ENCODE measurements around the gene LCN15.
"Not testable (repeated sequence)": the region's sequence is repeated elsewhere in the genome, so short reads cannot be mapped to it uniquely, and the experiment has no call there.

LCN15 gene

GRCh38 chr9:136714893-136715274 lies 49.4 kb downstream of the LCN15 start:
- H3K4me3 ChIP-seq (ENCODE audit: low read depth, low read length): no peak overlapping the region
- TF ChIP-seq, protein P1, sequence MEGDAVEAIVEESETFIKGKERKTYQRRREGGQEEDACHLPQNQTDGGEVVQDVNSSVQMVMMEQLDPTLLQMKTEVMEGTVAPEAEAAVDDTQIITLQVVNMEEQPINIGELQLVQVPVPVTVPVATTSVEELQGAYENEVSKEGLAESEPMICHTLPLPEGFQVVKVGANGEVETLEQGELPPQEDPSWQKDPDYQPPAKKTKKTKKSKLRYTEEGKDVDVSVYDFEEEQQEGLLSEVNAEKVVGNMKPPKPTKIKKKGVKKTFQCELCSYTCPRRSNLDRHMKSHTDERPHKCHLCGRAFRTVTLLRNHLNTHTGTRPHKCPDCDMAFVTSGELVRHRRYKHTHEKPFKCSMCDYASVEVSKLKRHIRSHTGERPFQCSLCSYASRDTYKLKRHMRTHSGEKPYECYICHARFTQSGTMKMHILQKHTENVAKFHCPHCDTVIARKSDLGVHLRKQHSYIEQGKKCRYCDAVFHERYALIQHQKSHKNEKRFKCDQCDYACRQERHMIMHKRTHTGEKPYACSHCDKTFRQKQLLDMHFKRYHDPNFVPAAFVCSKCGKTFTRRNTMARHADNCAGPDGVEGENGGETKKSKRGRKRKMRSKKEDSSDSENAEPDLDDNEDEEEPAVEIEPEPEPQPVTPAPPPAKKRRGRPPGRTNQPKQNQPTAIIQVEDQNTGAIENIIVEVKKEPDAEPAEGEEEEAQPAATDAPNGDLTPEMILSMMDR (IDR thresholded peaks at IDR 0.05; ENCODE audit: low read depth, low read length, missing control alignments): no peak
- no peak for DNase-seq (ENCODE audit: low read depth)
- in situ Hi-C loops (cut with HindIII; ENCODE audit: low sequenced_read_pairs): loop anchor here (5.0 kb wide), 1 partner anchor 52 kb away; no protein-coding TSS in a partner anchor

DNA sequence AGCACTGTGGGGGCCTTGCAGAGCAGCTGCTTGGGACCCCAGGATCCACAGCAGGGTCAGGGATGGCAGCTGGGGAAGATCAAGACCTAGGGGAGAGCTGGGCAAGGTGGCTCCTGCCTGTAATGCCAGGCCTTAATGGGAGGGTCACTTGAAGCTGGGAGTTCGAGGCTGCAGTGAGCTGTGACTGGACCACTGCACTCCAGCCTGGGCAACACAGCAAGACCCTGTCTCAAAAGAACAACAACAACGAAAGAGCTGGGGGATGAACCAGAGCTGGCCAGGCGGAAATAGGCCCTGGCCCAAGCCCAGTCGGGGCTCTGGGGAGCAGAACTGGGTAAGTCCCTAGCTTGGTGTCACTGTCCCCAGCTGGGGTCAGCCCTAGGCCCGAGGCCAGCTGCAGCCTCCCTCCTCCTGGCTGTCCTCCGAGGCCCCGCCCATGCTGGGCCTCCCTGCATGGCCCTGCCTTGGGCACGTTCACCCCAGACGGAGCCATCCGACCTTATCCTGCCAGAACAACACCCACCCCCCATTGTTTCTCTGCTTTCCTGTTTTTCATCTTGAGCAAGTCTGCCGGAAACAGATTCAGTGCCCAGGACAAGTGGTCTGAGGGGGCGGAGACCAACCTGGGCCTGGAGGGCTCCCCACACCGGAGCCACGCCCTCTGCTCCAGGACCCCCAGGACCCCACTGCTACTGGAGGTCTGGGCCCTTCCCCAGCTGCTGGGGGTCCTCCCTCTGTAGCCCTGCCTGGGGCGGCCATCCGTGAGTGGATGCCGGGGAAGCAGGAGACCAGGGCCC lies 50.0 kb downstream of the LCN15 start:
- in situ Hi-C loops (cut with HindIII; ENCODE audit: low sequenced_read_pairs): loop anchor here (5.0 kb wide), 1 partner anchor 53 kb away; no protein-coding TSS in a partner anchor
- no peak overlapping the region for H3K4me3 ChIP-seq (ENCODE audit: low read depth, low read length)
- TF ChIP-seq, protein P1 (IDR thresholded peaks at IDR 0.05; ENCODE audit: low read depth, low read length, missing control alignments): no peak
- DNase-seq (ENCODE audit: low read depth): no peak

DNA sequence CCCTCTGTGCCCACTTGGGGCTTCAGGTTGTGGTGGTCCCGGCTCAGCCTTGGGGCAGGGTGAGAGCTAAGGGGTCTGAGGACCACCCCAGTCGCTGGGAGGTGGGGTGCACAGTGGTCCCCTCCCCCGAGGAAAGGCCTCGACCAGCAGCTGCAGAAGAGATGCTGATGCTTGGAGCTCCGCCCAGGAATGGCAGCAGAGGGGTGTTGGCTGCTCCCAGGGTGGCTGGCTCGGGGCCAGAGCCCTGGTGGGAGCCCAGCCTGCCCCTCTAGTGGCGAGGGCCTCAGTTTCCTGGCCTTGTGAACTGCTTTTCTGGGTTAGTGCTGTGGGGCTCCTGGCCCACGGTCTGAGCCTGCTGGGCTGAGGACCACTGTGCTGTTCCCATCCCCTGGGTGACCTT lies 50.8 kb downstream of the LCN15 start:
- H3K4me3 ChIP-seq (ENCODE audit: low read depth, low read length): peak overlapping the region; percentile 47
- no peak for DNase-seq (ENCODE audit: low read depth)
- TF ChIP-seq, protein P1 (IDR thresholded peaks at IDR 0.05; ENCODE audit: low read depth, low read length, missing control alignments): no peak
- in situ Hi-C loops (cut with HindIII; ENCODE audit: low sequenced_read_pairs): loop anchor here (5.0 kb wide), 1 partner anchor 54 kb away; no protein-coding TSS in a partner anchor

GRCh38 chr9:136712690-136713544 lies 51.4 kb downstream of the LCN15 start:
- TF ChIP-seq, protein P1 (IDR thresholded peaks at IDR 0.05; ENCODE audit: low read depth, low read length, missing control alignments): no peak
- in situ Hi-C loops (cut with HindIII; ENCODE audit: low sequenced_read_pairs): loop anchor here (5.0 kb wide), 1 partner anchor 54 kb away; no protein-coding TSS in a partner anchor
- peak overlapping the region; percentile 47 for H3K4me3 ChIP-seq (ENCODE audit: low read depth, low read length)

DNA sequence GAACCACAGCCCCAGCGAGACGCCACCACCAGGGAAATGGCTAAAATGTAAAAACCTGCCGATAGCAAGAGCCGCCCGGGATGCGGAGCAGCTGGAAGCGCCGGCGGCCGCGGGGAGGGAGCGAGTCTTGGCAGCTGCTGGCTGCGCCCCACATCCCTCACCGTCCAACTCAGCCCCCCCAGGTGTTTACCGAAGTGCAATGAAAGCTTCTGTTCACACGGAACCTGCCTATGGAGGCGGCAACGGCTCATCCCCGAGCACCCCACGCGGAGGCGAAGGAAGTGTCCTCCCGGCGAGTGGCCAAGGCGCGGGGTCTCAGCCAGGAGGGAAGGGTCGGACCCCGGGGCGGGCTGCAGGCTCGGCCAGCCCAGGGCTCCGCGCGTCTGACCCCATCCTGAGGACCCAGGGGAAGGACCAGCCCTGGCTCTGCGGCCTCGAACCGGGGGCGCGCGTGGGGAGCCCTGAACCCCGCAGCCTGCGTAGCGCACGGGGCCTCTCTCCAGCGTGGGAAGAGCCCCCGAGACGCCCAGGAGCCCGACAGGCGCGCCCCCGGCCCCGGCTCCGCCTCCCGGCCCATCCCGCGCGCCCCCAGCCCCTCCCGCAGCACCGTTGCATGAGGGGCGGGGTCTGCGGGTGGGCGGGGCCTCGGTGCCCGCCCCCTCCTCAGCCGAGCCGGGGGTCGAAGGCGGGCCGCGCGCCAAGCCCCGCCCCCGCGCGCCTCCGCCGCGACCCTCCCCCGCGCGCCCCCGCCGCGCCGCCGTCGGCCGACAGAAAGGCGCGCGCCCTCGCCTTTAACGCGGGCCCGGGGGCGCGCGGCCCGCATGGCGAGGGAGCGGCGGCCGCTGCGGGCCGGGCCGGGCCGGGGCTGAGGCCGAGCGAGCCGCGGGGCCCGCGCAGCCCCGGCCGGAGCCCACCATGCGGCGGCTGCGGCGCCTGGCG lies 52.3 kb downstream of the LCN15 start, which contains the start of gene DIPK1B:
Gene DIPK1B, plus strand, starts transcription at position 822 of the 939 bp plus-strand sequence. Its CDS starts 94 bp downstream, at position 916.
- DNase-seq (ENCODE audit: low read depth): no peak
- in situ Hi-C loops (cut with HindIII; ENCODE audit: low sequenced_read_pairs): loop anchor here (5.0 kb wide), 1 partner anchor 55 kb away; no protein-coding TSS in a partner anchor
- TF ChIP-seq, protein P1 (IDR thresholded peaks at IDR 0.05; ENCODE audit: low read depth, low read length, missing control alignments): no peak
- peak within 1 kb of the TSS; percentile 47 for H3K4me3 ChIP-seq (ENCODE audit: low read depth, low read length)

More at GRCh38 chr9:136712690-136713544, 51.4 kb downstream of the LCN15 start:
- no peak for DNase-seq (ENCODE audit: low read depth)

GRCh38 chr9:136711219-136711648 lies 53.1 kb downstream of the LCN15 start:
- not testable (repeated sequence) for DNase-seq (ENCODE audit: low read depth); H3K4me3 ChIP-seq (ENCODE audit: low read depth, low read length)
- in situ Hi-C loops (cut with HindIII; ENCODE audit: low sequenced_read_pairs): loop anchor here (5.0 kb wide), 1 partner anchor 56 kb away; no protein-coding TSS in a partner anchor

Data from astrocyte of the cerebellum (primary cell).